GM19043 (cell line): ENCODE data around the gene SLC17A4.

ENCODE experiments used
- ATAC-seq: cut with Tn5 transposase; IDR thresholded peaks from one replicate; pipeline ENCODE4 v1.9.1; 2021; ENCODE audit warnings: low read depth; ENCODE audit not compliant: unreplicated experiment

Gene SLC17A4, protein sequence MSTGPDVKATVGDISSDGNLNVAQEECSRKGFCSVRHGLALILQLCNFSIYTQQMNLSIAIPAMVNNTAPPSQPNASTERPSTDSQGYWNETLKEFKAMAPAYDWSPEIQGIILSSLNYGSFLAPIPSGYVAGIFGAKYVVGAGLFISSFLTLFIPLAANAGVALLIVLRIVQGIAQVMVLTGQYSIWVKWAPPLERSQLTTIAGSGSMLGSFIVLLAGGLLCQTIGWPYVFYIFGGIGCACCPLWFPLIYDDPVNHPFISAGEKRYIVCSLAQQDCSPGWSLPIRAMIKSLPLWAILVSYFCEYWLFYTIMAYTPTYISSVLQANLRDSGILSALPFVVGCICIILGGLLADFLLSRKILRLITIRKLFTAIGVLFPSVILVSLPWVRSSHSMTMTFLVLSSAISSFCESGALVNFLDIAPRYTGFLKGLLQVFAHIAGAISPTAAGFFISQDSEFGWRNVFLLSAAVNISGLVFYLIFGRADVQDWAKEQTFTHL

DNA sequence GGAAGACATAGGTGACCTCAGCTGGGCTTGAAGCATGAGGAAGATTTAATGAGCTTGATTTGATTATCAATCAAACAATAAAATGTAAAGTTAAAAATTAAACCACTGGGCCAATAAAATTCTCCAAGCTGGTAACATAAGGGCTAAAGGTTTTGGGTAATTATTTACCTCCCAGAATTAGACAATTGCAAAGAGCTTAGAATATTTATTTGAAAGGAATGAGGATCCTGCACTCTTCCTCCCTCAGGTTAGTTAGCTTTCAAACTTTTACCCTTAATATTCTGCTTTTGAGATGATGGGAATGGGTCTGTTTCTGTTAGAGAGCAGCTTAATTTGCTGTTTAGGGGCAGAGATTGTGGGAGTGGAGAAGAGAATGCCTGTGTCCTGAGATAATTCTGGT lies at the start of gene SLC17A4:
Gene SLC17A4 (plus strand): TSS at position 208 of the 400 bp plus-strand sequence. CDS start 7,221 bp downstream, outside the sequence.
- ATAC-seq = no peak

DNA sequence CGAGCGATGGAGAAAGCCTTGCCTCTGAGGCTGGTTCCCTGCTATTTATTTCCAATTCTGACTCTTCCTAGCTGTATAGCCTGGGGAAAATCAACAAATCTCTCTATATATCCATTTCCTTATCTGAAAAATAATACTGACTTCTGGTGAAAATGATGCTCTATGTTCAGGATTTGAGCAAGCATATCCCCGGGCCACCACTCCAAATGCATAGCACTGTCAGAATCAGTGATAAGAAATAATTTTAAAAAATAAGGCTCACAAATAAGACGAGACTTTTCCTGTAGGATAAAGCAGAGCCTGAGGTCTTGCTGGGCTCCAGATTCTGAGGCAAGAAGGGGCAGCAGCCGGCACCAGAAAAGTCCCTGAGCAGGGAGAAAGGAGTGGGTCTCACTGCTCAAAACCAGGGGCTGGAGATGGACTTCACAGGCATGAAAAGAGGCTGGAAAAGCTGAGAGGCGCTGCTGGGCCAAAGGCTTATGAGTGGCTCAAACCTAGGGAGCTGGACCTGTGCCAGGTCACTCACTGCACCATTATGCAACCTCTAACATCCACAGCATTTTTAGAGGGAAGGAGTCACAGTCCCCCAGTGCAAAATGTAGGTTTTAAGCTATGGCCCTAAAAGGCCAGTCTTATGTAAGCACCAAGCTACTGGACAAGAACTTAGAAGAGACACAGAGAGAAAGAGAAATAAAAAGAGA lies 48.1 kb upstream of the SLC17A4 start:
- ATAC-seq = no peak

DNA sequence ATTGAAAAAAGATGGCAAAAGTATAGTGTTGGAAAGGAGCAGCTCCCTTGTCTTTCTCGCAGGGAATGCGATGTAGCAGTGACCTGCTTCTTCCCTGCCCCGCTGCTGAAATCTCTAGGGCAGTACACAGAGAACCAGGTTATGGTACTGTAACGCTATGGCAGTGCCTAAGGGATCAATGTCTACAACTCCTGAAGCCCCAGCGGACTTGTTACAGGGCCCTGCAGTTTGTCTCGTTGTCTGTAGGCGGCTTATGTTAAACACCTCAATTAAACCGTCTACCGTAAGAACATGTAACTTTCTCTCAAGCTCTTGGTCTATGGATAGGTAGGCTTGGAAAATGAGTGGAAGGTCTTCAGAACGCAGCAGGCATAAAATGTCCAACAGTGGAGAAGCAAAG lies 44.8 kb upstream of the SLC17A4 start:
- no peak for ATAC-seq

DNA sequence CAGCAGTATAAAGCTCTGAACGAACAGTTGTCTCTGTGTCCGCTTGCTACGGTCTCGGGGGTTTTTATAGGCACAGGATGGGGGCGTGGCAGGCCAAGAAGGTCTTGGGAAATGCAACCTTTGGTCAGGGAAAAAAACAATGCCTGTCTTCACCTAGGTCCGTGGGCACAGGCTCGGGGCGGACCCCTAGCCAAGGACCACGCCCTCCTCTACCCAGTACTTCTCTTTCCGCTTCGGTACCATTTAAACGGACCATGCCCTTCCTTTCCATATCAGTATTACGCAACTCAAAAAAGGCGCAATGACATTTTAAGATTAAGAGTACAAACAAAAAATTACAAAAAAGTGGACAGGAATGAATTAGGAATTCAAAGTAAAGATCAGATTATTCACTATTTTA lies 44.3 kb upstream of the SLC17A4 start:
- no peak for ATAC-seq

DNA sequence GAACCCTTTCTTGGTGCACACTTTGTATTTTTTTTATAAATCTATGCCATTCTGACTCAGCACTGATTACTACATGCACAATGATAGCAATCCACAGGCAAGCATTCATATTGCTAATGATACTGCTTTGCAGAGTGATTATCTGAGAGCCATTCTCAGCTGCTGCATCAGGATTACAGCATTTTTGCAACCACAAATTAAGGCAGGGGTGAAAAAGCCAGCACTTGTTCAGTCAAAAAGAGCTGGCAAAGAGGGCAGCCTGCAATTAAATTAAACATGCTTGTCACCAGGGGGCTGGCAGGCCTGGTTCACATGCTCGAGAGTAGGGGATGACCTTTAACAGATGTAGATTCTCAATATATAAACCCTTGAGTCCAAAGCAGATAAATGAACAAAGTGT lies 40.7 kb upstream of the SLC17A4 start:
- no peak for ATAC-seq

DNA sequence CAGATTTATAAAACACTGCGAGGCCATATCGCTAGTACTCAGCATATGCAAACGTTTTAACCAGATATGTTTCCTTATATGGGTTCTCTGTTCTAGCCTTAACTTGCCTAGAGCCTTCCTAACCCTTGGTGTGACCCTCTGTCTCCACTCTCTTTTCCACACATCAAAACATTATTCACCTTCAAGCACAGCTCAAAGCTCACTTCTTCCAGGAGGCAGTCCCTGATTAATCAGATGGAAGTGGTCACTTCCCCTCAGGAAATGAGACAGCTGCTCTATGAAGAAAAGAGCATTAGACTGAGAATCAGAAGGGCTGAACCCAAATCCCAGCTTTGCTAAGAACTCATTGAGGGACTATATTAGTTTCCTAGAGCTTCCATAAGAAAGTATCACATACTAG lies 39.8 kb upstream of the SLC17A4 start:
- no peak for ATAC-seq

DNA sequence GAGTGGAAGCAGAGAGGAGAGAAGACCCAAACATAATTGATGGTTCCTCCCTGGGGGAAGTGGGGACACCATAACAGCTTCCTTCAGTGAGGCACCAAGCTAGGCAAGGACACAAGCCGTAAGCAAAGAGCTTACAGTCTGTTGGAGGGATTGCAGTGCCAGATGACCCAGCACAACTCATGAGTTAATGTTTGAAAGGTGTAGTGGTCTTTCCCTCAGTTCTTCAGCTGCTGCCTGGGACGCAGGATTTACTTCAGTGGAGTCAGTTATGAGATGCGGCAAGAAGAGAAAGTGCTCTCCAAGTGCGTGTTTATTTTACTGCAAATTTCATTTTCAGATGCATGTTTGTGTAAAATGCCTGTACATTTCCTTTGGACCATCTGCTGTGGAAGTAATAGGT lies 38.7 kb upstream of the SLC17A4 start:
- ATAC-seq = no peak

DNA sequence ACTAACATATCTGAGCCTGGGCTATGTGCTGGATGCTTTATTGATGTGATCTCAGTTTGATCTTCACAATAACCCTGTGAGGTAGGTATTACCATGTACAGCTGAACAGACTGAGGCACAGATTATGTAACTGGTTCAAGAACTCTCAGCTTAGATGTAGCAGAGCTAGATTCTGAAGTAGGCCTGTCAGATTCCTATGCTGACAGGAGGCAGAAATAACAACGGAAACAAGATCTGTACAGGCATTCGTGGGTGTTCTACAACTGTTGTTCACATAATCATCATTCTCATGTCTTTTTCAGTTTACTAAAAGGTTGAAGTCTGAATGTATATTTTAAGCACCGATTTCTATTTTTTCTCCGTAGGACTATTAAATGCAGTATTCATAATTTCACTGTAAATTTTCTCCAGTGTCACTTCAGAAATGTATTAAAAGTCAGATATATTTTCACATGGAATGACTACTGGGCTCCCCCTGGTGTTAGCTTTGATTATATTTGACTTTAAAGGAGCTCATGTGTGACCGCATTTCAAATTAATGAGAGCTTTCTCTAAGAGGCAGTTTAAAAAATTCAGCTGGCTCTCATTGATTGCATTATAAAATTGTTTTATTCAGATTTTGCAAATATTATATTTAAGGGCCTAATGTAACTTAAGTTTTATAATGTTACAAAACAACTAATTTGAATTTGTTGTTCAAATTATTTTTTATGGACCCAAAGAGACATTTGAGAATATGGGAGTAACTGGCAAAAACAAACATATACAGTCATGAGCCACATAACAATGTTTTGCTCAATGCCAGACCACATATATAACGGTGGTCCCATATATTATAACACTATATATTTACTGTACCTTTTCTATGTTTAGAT lies 36.4 kb upstream of the SLC17A4 start:
- no peak for ATAC-seq

DNA sequence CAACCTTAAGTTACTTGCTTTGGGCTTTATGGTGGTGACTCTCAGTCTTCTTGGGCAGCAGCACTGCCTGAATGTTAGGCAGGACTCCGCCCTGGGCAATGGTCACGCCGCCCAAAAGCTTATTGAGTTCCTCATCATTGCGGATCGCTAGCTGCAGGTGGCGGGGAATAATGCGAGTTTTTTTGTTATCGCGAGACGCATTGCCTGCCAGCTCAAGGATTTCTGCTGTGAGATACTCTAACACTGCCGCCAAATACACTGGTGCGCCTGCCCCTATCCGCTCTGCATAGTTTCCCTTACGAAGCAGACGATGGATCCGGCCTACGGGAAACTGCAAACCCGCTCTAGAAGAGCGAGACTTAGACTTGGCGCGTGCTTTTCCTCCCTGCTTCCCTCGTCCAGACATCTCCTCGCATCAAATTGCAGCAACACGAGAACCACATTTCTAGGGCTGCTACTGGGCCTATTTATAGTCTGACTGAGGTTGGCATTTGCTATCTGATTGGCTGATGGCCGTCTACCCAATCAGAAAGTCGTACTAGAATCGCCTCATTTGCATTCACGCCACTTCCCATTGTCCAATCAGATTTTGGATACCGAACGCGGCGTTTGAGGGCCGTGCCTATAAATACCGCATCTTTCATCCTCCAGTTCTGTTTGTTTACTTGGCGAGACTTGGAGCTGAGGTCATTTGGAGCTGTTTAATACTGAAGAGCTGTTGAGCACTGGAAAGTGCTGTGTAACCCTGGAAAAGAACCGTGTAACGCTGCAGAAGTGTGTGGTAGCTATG lies 28.2 kb upstream of the SLC17A4 start:
- no peak for ATAC-seq

DNA sequence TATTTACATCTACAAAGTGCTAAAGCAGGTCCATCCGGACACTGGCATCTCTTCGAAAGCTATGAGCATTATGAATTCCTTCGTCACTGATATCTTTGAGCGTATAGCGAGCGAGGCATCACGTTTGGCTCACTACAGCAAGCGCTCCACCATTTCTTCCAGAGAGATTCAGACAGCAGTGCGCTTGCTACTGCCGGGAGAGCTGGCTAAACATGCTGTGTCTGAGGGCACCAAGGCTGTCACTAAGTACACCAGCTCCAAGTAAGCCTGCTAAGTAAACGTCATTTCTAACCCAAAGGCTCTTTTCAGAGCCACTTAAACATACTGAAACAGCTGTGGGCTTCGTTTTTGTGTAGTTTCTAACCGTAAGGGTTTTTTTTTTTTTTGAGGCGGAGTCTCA lies 27.5 kb upstream of the SLC17A4 start:
- ATAC-seq = no peak

DNA sequence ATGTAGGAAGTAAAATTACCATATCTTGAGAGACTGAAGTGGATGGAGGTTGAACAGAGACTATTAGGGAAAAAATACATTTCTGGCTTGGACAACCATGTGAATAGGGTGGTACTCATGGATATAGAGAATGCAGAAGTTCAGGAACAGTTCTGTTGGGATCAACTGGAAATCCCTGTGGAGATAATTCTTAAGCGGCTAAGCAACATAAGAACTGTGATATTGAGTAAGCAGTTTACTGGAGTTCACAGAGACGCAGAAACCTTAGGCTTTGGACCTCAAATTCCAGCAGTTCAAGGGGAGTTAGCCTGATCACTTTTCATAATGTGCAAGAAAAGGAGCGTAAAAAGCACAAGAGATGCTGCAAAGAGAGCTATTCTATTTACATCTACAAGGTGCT lies 23.6 kb upstream of the SLC17A4 start:
- no peak for ATAC-seq

DNA sequence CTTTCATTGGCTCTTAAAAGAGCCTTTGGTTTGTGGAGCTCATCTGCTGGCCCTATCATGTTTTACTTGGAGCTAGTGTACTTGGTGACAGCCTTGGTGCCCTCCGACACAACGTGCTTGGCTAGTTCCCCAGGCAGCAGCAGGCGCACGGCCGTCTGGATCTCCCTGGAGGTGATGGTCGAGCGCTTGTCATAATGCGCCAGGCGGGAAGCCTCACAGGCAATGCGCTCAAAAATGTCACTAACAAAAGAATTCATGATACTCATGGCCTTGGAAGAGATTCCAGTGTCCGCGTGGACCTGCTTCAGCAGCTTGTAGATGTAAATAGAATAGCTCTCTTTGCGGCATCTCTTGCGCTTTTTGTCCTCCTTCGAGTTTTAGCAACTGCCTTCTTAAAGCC lies 22.8 kb upstream of the SLC17A4 start:
- ATAC-seq = no peak

DNA sequence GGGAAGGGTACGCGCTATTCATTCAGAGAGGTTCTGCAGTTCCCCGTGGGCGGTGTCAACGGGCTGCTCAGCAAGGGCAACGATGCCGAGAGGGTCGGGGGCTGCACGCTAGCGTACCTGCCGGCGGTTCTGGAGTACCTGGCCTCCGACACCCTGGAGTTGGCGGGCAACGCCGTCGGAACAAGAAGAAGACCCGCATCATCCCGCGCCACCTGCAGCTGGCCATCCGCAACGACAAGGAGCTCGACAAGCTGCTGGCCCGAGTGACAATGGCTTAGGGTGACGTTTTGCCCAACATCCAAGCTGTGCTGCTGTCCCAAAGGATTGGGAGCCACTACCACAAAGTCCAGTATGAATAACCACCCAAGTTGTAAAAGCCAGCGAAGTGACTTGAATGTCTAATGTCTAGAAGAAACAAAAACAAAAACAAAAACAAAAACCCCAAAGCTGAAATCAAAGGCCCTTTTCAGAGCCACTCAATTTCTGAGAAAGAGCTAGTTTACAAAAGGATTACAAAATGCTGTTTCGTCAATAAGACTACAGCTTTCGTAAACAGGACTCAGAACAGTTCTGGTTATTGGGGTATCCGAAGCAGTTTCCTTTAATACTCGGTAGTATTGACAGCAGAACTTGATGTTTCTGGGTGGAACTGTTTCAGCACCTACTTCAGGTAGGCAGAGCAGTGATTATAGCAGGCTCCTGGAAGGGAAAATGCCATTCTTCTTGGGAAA lies 21.9 kb upstream of the SLC17A4 start:
- ATAC-seq = no peak

DNA sequence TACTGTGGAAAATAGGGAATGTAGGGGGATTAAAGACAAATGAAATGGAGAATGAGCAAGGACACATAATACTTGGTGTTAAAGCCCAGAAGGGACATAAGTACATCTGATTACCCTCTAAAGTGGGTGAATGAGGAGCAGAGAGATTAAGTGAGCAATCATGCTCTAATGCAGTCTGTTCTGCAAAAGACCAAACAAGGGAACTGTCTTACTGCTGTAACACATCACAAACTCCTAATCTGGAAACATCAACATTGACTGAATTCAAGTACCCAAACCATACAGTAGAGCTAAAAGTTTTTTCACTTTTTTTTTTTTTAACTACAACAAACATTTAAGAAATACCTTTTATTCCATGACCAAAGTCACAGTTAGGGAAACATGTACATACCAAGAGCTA lies 19.3 kb upstream of the SLC17A4 start:
- ATAC-seq = no peak

DNA sequence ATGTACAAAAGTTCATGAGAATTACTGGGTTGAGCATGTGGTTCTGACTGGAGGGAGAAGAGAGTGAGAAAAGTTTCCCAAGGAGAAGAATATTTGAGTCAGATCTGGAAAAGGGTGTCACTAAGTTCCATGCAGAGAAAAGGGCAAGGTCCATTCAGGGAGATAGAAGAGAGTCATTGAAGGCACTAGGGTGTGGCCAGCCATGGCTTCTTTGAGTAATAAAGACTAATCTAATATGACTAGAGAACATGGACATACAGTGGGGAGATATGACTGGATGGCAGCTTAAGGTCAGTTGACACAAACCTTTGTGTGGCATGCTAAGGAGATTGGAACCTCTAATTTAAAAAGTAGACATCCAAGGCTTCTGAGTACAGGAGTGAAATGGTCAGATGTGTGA lies 10.7 kb upstream of the SLC17A4 start:
- ATAC-seq = no peak

DNA sequence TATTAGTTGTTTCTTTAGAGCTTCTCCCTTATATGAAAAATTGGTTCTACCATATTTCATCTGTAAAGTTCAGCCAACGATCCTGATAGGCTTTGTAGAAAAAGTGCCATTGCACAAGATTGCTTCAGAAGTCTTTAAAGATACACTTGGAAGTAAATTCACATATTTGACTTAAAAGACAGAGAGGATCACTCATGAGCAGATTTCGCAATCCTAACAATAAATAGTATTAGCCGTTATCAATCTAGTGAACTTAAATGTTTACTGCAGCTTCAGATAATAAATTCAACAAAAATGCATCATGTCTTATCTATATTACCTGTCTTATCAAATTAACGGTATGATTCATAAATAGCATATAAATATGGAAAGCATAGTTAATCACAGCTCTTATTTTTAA lies 8.7 kb upstream of the SLC17A4 start:
- no peak for ATAC-seq

DNA sequence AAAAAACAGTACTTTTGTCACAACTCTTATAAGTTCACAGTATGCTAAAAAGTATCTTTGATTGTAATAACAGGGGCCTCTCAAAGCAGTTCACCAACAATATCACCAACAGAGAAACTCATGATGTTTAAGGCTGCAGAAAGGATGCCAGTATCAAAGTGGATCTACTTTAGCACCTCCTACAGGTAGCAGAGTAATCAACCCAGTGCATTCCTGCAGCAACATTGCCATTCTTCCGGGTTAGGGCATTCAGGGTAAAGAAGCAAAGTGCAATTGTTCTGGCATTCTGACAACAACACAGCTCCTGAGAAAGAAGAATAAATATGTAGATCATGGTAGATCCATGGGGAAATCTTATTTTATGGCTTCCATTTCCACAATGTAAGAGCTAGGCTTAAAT lies 7.6 kb upstream of the SLC17A4 start:
- no peak for ATAC-seq

DNA sequence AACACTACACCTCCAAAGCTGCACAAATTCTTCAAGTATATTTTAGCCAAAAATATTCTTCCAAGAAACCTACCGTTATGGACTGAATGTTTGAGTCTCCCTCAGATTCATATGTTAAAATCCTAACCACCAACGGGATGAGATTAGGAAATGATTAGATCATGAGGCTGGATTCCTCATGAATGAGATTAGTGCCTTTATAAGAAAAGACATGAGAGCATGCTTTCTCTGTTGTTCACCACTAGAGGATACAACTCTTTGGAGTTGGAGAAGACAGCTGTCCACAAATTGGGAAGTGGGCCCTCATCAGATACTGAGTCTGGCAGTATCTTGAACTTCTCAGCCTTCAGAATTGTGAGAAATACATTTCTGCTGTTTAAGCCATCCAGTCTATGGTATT lies 7.1 kb upstream of the SLC17A4 start:
- ATAC-seq = no peak

DNA sequence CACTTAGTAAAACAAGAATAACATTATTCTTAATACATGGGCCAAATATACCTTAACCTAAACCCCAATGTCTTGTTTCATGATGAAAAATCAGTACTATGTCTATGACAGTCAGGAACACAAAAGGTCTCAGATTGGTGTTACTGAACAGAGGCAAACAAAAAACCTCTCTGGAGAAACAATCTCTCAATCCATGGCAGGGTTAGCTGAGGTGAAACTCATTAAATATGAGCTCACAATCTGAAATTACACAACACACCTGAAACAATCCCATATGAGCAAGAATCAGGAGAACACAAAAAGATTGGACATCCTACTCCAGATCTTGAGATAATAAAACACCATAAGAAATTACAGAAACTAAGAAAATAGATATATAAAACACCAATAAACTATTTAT lies 6.5 kb upstream of the SLC17A4 start:
- no peak for ATAC-seq
